Right hindlimb (tissue), 1 donor: ENCODE results near the gene F13A1.

Source experiments
- DNase-seq: peaks from one replicate; pipeline ENCODE4 v3.0.0-alpha.2; 2018

Gene F13A1

GRCh38 chr6:6191476-6191875, 129.0 kb downstream of the F13A1 start:
- DNase-seq, result no peak

GRCh38 chr6:6180684-6181083, 139.8 kb downstream of the F13A1 start:
- DNase-seq, result no peak

- DNase-seq, result no peak
These were observed 140.4 kb downstream of the F13A1 start for GRCh38 chr6:6179858-6180623.

GRCh38 chr6:6178795-6179194, 141.7 kb downstream of the F13A1 start:
- DNase-seq, result no peak

GRCh38 chr6:6177754-6178153, 142.7 kb downstream of the F13A1 start:
- DNase-seq, result no peak

- peak; percentile 44 for DNase-seq
These were observed 143.8 kb downstream of the F13A1 start for GRCh38 chr6:6176586-6177228.

- DNase-seq, result no peak
These were observed 144.3 kb downstream of the F13A1 start for GRCh38 chr6:6176127-6176526.

- DNase-seq, result no peak
These were observed 151.3 kb downstream of the F13A1 start for GRCh38 chr6:6169141-6169540.

GRCh38 chr6:6166064-6166463, 154.4 kb downstream of the F13A1 start:
- DNase-seq, result no peak

- DNase-seq, result no peak
These were observed 156.1 kb downstream of the F13A1 start for GRCh38 chr6:6164367-6164766.

GRCh38 chr6:6154335-6154734, 166.1 kb downstream of the F13A1 start:
- no peak for DNase-seq

- no peak for DNase-seq
These were observed 168.4 kb downstream of the F13A1 start for GRCh38 chr6:6152060-6152459.

- no peak for DNase-seq
These were observed 172.2 kb downstream of the F13A1 start for GRCh38 chr6:6148192-6148815.

GRCh38 chr6:6131492-6132109, 188.9 kb downstream of the F13A1 start:
- no peak for DNase-seq

GRCh38 chr6:6125495-6125894, 195.0 kb downstream of the F13A1 start:
- no peak for DNase-seq

- DNase-seq, result no peak
These were observed 196.7 kb downstream of the F13A1 start for GRCh38 chr6:6123803-6124202.

GRCh38 chr6:6121943-6122342, 198.5 kb downstream of the F13A1 start:
- no peak for DNase-seq

GRCh38 chr6:6105472-6106036, 214.9 kb downstream of the F13A1 start:
- no peak for DNase-seq
